ENCODE measurements around the gene RPA3. TPM values are rescaled to one million over a fixed set of nuclear protein-coding genes. Genes with fewer than 3 reads are reported as not detected.

The RPA3 gene
- polyA plus RNA-seq, 1 experiment, result 9.2 TPM

DNA sequence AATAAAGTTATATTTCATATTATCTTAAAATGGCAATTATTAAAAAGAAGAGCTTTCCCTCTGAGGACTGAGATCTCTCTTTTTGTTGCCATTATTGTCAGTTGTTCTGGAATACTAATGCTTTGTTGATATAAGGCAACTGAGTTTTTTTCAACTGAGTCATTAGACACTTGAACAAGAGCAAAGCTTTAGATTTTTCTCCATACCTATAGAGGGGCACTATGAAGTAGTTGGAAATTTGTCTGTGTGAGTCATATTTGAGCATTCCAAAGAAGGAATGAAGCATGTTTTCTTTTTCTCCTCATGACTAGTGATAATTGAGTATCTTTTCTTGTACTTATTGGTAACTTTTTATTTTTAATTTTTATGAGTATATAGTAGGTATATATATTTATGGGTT lies 24.5 kb downstream of the RPA3 start:
- no peaks in the 10 kb centered on the region for H3K27me3 ChIP-seq (ENCODE audit: control insufficient read depth, insufficient read depth, low read length)
- no peaks in the 10 kb centered on the region for H3K36me3 ChIP-seq (ENCODE audit: control insufficient read depth, insufficient read depth, low read length)
- DNase-seq (ENCODE audit: low read depth), result no peak
- POLR2A ChIA-PET, result no interaction called here
- no peak overlapping the region for H3K4me3 ChIP-seq (ENCODE audit: low read depth, low read length)
- TF ChIP-seq, protein P1, sequence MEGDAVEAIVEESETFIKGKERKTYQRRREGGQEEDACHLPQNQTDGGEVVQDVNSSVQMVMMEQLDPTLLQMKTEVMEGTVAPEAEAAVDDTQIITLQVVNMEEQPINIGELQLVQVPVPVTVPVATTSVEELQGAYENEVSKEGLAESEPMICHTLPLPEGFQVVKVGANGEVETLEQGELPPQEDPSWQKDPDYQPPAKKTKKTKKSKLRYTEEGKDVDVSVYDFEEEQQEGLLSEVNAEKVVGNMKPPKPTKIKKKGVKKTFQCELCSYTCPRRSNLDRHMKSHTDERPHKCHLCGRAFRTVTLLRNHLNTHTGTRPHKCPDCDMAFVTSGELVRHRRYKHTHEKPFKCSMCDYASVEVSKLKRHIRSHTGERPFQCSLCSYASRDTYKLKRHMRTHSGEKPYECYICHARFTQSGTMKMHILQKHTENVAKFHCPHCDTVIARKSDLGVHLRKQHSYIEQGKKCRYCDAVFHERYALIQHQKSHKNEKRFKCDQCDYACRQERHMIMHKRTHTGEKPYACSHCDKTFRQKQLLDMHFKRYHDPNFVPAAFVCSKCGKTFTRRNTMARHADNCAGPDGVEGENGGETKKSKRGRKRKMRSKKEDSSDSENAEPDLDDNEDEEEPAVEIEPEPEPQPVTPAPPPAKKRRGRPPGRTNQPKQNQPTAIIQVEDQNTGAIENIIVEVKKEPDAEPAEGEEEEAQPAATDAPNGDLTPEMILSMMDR (IDR thresholded peaks at IDR 0.05; ENCODE audit: insufficient read depth, low read depth, low read length), result no peak
- CTCF ChIA-PET, result no interaction called here

DNA sequence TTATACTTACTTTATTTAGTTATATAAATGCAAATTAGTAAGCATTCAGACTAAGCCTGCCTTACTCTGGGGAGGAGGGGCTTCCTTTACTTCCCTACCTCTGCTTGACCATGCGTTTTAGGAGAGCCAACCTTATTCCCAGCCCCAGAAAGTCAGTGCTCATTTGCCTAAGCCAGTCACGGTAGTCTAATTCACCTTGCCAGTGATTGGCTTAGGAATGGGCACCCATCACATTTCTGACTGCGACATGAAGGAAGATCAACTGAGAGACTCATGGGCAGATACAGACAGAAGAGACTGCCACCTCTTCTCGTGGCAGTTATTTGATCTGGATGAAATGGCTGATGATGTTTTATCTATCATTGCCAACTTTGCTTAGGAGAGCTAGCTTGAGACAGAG lies 29.5 kb downstream of the RPA3 start:
- TF ChIP-seq, protein P1 (IDR thresholded peaks at IDR 0.05; ENCODE audit: insufficient read depth, low read depth, low read length), result no peak
- DNase-seq (ENCODE audit: low read depth), result no peak
- Histone ChIP-seq H3K36me3 (ENCODE audit: control insufficient read depth, insufficient read depth, low read length) (no peaks in the 10 kb centered on the region), H3K27me3 (ENCODE audit: control insufficient read depth, insufficient read depth, low read length) (no peaks in the 10 kb centered on the region), H3K4me3 (ENCODE audit: low read depth, low read length) (no peak overlapping the region)
- POLR2A ChIA-PET, result no interaction called here
- CTCF ChIA-PET, result interaction anchor here (1.1 to 2.2 kb wide), 2 partner anchors 33 to 522 kb away, joined by 3 to 6 read pairs; no protein-coding TSS in a partner anchor

DNA sequence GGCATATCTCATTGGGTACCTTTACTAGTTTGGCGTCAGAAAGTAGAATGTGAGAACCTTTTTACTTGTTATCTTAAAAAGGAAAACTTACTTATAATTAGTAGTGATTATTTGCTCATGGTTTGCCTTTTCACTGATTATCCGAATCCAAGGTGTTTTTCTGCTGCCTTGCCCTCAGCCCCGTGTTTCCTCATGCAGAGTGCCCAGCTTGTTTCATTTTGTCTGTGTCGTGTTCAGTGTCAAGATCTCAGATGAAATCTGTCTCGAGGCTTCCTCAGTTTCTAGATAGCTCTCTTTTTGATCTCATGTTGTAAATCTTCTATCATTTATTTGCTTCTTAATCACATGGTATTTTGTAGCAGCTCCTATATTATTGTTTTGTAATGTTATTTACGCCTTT lies 30.1 kb downstream of the RPA3 start:
- POLR2A ChIA-PET, result no interaction called here
- CTCF ChIA-PET, result interaction anchor here (0.6 to 2.2 kb wide), 3 partner anchors 33 to 523 kb away, joined by 3 to 6 read pairs (median 3); no protein-coding TSS in a partner anchor

DNA sequence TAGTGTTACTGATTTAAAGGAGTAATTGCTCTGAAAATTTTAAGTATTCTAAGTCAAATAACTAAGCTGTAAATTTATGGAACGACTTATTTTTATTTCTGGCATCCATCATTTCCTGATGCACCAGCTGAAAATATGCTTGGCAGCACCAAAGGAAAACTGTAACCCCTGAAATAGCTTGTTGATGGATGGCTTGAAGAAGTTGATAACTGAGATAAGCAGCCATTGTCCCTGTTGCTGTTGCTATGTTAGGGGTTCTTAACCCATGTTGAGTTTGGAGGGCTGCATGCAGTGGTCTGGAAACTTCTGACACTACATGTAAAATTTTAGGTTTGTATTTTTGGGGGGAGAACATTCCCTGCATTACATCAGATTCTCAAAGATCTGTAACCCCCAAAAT lies 30.6 kb downstream of the RPA3 start:
- TF ChIP-seq, protein P1 (IDR thresholded peaks at IDR 0.05; ENCODE audit: insufficient read depth, low read depth, low read length), result no peak
- CTCF ChIA-PET, result interaction anchor here (0.6 to 2.2 kb wide), 4 partner anchors 34 to 529 kb away, joined by 3 to 6 read pairs (median 3); no protein-coding TSS in a partner anchor
- Histone ChIP-seq H3K36me3 (ENCODE audit: control insufficient read depth, insufficient read depth, low read length) (no peaks in the 10 kb centered on the region), H3K4me3 (ENCODE audit: low read depth, low read length) (no peak overlapping the region), H3K27me3 (ENCODE audit: control insufficient read depth, insufficient read depth, low read length) (no peaks in the 10 kb centered on the region)
- DNase-seq (ENCODE audit: low read depth), result no peak
- POLR2A ChIA-PET, result no interaction called here

More for the DNA sequence above, 30.1 kb downstream of the RPA3 start:
- TF ChIP-seq, protein P1 (IDR thresholded peaks at IDR 0.05; ENCODE audit: insufficient read depth, low read depth, low read length), result no peak
- no peaks in the 10 kb centered on the region for H3K27me3 ChIP-seq (ENCODE audit: control insufficient read depth, insufficient read depth, low read length)
- no peak for DNase-seq (ENCODE audit: low read depth)
- no peaks in the 10 kb centered on the region for H3K36me3 ChIP-seq (ENCODE audit: control insufficient read depth, insufficient read depth, low read length)
- H3K4me3 ChIP-seq (ENCODE audit: low read depth, low read length), result no peak overlapping the region

DNA sequence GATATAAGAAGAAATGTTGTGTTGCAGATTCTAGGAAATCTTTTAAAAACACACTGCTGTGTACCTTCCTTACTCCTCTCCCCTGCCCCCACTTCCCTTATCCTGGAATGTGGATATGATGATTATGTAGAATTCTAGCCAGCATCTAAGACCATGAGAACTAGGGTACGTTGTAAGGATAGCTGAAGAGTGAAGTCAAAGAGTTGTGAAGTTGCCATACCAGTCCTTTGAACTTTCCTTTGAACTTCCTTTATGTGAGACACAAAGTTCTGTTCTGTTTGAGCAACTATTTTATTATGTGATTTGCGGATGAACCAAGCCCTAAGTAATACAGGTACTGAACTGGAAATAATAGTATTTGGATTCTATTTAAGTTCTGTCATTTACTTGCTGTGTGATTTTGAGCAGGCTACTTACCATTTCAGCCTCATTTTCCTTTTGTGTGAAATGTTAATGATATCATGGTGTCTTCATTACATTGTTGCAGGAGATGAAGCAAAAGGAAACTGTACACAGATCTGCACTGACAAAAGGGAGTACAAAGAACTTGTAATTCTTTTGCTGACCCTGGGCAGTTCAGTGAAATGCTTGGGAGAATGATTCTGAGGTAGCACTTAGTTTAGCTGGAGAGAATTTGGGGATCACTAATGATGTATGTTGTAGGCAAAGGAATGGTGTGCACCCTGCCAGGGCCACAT lies 31.4 kb downstream of the RPA3 start:
- DNase-seq (ENCODE audit: low read depth), result no peak
- TF ChIP-seq, protein P1 (IDR thresholded peaks at IDR 0.05; ENCODE audit: insufficient read depth, low read depth, low read length), result no peak
- POLR2A ChIA-PET, result no interaction called here
- CTCF ChIA-PET, result interaction anchor here (0.7 to 2.2 kb wide), 3 partner anchors 35 to 530 kb away, joined by 3 to 6 read pairs (median 3); no protein-coding TSS in a partner anchor
- Histone ChIP-seq H3K4me3 (ENCODE audit: low read depth, low read length) (no peak overlapping the region), H3K36me3 (ENCODE audit: control insufficient read depth, insufficient read depth, low read length) (no peaks in the 10 kb centered on the region), H3K27me3 (ENCODE audit: control insufficient read depth, insufficient read depth, low read length) (no peaks in the 10 kb centered on the region)

All from BJ (cell line).